NCI-H1930 (cell line): ENCODE data around the gene SLAMF1.
"Not testable (repeated sequence)": the region's sequence is repeated elsewhere in the genome, so short reads cannot be mapped to it uniquely, and the experiment has no call there.

Experiments
- DNase-seq, 2 experiments: peaks; one replicate each; lab custom pipeline; 2025; lab: John Stamatoyannopoulos, UW

The SLAMF1 gene

DNA sequence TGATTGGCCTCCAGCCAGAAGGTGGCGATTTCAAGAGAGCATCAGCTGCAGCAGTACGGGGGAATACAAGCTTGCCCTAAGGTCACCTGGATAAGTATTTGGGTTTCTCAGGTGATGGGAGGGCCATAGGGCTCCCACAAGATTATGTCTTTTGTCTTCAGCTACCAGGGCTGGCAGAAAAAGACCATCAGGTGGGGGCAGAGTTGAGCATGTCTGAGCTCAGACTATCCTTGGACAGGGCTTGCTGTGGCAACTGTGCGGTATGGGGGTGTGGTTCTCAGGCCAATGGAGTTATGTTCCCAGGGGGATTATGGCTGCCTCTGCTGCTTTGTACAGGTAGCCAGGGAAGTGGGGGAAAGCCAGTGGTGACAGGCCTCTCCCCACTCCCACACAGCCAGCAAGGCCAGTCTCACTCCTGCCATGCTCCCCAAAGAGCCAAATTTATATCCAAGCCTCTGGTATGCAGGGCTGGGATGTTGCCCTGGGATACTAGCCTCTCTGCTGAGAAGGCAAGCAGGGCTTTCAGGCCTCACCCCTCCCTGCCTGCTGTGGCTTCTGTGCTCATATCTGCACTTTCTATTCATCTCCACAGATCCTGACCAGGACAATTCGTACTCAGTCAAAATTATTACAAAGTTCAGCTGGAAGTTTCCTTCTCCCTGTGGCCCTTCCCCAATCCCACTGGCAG is 40.9 kb downstream of the SLAMF1 start:
- no peak for DNase-seq

- DNase-seq, result no peak
These were observed 41.6 kb downstream of the SLAMF1 start for GRCh38 chr1:160605205-160605604.

DNA sequence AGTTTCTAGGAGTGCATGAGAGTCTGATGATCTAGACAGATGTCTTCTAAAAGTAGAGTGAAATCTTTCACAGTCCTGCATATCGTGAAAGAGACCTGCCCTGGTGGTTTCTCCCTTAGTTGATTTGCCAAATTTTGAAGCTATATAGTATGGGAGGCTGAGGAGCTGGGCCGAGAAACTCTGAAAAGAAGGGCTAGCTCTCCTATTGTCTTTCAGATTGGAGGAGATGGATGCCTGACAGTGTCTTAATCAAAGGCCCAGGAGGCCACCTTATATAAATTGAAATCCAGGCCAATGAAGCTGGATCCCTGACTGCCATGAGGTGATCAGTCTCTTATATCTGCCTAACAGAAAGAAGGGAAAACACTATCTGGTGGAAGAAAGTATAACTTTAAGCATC is 49.1 kb downstream of the SLAMF1 start:
- DNase-seq, result no peak

DNA sequence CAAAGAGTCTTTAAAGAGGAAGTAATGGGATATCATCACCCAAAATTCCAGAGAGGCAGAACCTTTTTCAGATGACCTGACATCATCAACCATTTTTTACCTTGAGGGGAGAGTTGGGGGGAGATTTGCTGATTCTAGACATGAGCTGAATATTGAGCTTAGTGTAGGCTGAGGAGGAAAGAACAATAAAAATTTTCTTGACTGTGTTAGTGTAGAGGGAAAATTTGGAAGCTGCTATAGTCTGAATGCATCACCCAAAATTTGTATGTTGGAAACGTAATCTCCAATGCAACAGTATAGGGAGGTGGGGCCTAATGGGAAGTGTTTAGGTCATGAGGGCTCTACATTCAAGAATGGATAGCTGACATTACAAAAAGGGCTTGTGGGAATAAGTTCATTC is 49.8 kb downstream of the SLAMF1 start:
- no peak for DNase-seq

GRCh38 chr1:160590488-160590887 is 56.4 kb downstream of the SLAMF1 start:
- no peak for DNase-seq

GRCh38 chr1:160588468-160588867 is 58.4 kb downstream of the SLAMF1 start:
- no peak for DNase-seq

GRCh38 chr1:160584784-160585183 is 62.1 kb downstream of the SLAMF1 start:
- no peak for DNase-seq

DNA sequence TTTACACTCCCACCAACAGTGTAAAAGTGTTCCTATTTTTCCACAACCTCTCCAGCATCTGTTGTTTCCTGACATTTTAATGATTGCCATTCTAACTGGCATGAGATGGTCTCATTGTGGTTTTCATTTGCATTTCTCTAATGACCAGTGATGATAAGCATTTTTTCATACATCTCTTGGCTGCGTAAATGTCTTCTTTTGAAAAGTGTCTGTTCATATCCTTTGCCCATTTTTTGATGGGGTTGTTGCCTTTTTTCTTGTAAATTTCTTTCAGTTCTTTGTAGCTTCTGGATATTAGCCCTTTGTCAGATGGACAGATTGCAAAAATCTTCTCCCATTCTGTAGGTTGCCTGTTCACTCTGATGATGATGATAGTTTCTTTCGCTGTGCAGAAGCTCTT is 63.9 kb downstream of the SLAMF1 start:
- DNase-seq, result not testable (repeated sequence)

DNA sequence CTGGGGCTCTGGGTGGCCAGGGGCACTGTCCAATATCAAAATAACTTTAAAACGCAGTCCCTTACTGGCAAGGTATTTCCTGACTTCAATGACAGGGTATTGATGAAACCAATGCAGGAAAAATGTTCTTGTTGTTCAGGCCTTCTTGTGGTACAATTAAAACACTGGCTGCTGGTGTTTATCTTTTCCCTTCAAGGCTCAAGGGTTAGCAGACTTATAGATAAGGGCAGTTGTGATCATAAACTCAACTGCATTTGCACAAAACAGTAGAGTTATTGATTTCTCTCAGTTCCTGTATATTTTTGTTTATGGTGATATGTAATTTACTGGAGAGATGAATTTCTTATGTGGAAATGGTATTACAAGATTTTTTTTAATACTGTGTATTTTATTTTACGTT is 64.9 kb downstream of the SLAMF1 start:
- no peak for DNase-seq

DNA sequence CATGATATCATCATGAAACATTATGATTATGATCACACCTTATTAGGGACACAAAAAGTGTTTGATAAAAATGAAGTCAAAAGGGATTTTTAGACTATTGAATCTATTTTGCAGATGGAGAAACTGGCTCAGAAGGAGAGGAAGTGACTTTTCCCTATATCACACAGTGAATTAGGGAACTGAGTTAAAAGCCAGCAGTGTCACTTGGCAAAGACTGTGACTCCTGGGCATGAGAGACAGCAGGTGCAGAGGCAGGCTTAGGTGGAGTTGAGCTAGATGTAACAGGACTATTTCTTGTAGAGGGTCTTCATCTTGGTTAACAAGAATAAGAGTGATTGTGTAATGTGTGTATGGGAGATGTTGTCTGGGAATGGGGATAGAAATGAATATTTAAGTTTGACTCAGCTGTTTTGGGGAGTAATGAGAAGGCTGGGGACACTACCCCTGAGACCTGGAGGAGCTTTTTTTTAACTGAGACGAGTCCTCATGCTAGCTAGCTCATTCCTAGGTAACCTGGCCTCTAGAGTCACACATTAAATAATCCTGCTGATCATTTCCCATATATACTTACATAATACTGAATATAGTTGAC is 66.5 kb downstream of the SLAMF1 start:
- no peak for DNase-seq

- DNase-seq, result no peak
These were observed 67.6 kb downstream of the SLAMF1 start, which contains the start of gene CD84 for GRCh38 chr1:160579216-160579701. TSS of gene CD84 (minus strand) at chr1:160579496. CDS start at chr1:160579437, 59 bp downstream.

- DNase-seq, result no peak
These were observed 68.2 kb downstream of the SLAMF1 start for GRCh38 chr1:160578525-160579191.

DNA sequence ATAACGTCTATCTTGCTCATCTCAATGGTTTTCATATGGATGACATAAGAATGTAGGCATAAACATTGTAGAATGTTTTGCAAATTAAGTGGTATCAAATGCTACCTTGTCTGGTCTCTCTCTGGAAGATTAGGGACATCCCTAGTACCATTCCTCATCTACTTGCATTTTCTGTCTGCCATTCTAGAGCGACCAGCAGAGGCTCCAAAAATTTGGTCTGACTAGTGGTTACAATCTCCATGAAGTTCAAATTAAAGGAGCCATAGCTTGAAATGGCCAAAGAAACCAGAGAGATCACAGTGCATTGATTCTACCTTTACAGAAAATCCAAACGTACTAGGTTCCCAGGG is 68.7 kb downstream of the SLAMF1 start:
- DNase-seq, result no peak

DNA sequence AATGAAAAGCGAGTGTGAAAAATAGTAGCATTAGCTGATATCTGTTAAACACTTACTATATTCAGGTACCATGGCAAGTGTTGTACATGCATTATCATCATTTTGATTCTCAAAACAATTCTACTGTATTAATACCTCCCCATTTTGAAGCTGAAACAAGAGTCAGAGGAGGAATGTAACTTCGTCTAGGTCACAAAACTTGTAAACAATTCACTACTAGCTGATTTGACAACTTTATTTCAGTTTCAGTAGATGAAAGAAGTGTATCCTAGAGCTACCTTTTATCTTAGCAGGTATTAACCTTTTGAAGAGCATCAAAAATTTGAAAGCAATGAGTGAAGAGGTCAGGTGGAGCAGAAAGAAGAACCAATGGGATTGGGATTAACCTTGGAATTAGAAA is 69.2 kb downstream of the SLAMF1 start:
- no peak for DNase-seq

DNA sequence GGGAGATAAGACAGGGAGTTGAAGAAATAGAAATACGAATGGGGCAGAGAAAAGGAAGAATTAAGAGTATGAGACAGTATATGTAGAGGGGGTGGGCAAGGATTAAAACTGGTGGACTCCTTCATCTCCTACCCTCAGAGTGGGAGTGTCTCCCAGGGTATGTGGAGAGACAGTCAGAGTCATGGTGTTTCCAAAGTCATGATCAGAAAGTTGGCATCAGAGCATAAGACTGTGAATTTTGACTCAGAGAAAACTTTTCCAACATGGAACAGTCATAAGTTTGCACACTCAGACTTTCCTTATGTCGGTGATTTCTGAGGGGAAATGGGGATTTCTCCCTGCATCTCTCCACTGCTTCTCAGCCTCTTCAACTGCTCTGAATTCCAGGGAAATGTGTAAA is 70.0 kb downstream of the SLAMF1 start:
- DNase-seq, result no peak

GRCh38 chr1:160576390-160576789 is 70.5 kb downstream of the SLAMF1 start:
- DNase-seq, result no peak

DNA sequence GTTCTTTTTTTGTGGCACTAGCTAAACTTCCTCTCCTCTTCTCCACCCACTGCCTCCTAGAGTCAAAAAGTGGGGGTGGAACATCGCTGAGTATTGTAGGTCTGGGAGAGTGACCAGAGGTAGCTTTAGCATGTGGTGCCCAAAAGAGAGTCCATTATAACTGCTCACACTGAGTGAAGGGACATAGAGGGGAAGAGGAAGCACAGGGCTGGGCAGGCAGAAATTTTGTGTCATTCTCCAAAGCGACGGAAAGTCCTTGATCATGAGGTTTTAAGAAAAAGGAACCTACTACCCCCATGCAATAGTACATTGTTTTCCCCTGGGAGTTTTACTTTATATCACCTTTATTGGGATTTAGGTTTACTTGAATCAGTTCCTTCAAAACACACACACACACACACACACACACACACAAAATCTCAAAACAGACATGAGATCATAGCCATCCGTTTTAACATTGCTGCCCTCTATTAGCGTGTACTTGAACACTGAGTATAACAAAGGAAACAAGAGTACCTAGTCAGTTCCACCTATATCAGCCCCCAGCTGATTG is 71.7 kb downstream of the SLAMF1 start:
- no peak for DNase-seq

DNA sequence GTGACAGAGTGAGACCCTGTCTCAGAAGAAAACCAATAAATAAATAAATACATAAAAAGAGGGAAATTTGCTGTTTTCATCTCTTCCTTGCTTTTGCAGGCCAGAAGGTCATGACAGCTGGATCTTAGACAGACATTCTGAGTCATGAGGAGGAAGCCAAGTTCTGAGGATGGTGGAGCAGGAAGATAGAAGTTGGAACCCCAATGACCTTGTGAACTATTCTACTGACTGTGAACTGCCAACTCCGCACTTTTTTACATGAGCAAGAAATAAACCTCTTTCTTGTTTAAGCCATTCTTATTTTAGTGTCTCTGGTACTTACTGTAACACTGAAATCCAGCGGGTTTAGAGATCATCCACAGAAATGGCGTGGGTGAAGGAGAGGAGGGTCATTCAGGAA is 76.0 kb downstream of the SLAMF1 start:
- DNase-seq, result no peak

- no peak for DNase-seq
These were observed 77.0 kb downstream of the SLAMF1 start for GRCh38 chr1:160569806-160570205.

GRCh38 chr1:160567858-160568682 is 78.8 kb downstream of the SLAMF1 start:
- DNase-seq, result no peak

DNA sequence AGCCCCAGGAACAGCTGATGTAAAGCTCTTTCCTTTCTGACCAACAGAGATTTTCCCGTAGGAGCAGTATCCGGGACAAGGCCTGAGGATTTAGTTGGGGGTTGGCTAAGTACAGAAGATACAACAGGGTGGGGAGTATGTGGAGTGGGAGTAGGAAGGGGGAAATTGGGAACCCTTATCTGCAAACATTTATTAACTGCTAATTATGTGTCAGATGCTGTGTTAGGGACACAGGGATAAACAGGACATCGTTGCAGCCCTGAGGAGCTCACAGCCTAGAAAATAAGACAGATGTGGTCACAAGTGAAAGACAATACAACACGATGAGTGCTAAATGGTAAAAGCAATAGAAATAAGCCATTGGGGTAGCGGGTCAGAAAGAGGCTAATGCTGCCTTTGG is 79.5 kb downstream of the SLAMF1 start:
- DNase-seq, result no peak

- DNase-seq, result no peak
These were observed 81.3 kb downstream of the SLAMF1 start for GRCh38 chr1:160565564-160565963.
